ENCODE measurements around the gene RASGRF1.

DNA sequence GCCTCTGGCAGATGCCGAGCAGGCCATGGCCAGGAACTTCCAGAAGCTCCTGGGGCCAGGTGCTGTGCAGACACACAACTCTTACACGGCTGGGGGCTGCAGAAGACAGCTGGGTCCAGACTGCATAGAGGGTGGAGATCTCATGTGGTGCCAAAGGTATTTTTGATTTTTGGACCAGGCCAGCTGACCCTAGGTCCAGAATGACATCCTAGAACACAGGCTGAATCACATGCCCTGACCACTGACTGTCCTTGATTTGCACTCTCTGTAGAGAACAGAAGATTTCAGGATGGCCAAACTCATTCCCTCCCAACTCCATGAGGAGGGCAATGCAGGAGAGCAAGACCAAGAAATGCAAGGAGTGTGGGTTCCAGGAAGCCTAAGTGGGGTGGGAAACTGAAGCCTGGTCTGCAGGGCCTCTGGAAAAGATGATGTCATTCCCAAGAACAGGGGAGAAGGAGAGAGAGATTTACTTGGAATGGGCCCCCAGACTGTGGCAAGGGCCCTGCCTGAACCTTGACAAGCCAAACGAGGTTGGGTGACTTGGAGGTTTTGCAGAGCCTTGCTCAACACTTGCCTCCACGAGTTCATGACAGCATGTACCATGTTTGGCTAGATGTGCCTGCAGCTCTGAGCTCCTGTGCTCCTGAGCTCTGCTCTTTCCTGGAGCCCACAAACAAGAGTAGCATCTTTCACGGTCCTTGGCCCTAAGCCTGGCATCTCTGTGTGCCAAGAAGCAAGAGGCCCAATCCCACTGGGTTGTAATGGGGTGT, 107.2 kb downstream of the RASGRF1 start:
- TF ChIP-seq, protein P1, sequence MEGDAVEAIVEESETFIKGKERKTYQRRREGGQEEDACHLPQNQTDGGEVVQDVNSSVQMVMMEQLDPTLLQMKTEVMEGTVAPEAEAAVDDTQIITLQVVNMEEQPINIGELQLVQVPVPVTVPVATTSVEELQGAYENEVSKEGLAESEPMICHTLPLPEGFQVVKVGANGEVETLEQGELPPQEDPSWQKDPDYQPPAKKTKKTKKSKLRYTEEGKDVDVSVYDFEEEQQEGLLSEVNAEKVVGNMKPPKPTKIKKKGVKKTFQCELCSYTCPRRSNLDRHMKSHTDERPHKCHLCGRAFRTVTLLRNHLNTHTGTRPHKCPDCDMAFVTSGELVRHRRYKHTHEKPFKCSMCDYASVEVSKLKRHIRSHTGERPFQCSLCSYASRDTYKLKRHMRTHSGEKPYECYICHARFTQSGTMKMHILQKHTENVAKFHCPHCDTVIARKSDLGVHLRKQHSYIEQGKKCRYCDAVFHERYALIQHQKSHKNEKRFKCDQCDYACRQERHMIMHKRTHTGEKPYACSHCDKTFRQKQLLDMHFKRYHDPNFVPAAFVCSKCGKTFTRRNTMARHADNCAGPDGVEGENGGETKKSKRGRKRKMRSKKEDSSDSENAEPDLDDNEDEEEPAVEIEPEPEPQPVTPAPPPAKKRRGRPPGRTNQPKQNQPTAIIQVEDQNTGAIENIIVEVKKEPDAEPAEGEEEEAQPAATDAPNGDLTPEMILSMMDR (conservative IDR thresholded peaks at IDR 0.05), result no peak
- no peak for TF ChIP-seq ZFX (IDR thresholded peaks at IDR 0.05)

Data from C4-2B (cell line).